Stimulated activated naive CD8-positive, alpha-beta T cell treated with anti-CD3 and anti-CD28 coated beads, Interleukin-15, amount 100 ng/mL, for 72 hours (primary cell): ENCODE results near the gene KNDC1.
A peak's percentile ranks its signal among the peaks of the same experiment; 100 is the strongest.
"Not testable (repeated sequence)": the region's sequence is repeated elsewhere in the genome, so short reads cannot be mapped to it uniquely, and the experiment has no call there.

Source experiments
- ATAC-seq: fragments of 150-1000 bp; cut with Tn5 transposase; 2 replicates; pipeline ENCODE4 v1.10.0; 2021; ENCODE audit warnings: mild to moderate bottlenecking, moderate library complexity
- DNase-seq, 2 donors: peaks; one replicate each; pipeline ENCODE4 v3.0.0; 2021 to 2022
- H3K27ac Mint-ChIP-seq, 2 donors: one replicate each; pipeline ENCODE4 v1.8.0; 2022; ENCODE audit warnings: mild to moderate bottlenecking in 2 of 2, mixed read lengths in 2 of 2, moderate library complexity in 2 of 2
- H3K27me3 Mint-ChIP-seq: one replicate; pipeline ENCODE4 v1.8.0; 2022; ENCODE audit warnings: mixed read lengths
- H3K4me1 Mint-ChIP-seq: one replicate; pipeline ENCODE4 v1.8.0; 2022; ENCODE audit warnings: mild to moderate bottlenecking, mixed read lengths
- H3K4me3 Mint-ChIP-seq, 2 donors: one replicate each; pipeline ENCODE4 v1.8.0; 2022; ENCODE audit warnings: mild to moderate bottlenecking in 2 of 2, mixed read lengths in 2 of 2, moderate library complexity in 1 of 2
- H3K9me3 Mint-ChIP-seq, 2 donors: one replicate each; pipeline ENCODE4 v1.8.0; 2022; ENCODE audit warnings: mixed read lengths in 2 of 2

KNDC1 gene

DNA sequence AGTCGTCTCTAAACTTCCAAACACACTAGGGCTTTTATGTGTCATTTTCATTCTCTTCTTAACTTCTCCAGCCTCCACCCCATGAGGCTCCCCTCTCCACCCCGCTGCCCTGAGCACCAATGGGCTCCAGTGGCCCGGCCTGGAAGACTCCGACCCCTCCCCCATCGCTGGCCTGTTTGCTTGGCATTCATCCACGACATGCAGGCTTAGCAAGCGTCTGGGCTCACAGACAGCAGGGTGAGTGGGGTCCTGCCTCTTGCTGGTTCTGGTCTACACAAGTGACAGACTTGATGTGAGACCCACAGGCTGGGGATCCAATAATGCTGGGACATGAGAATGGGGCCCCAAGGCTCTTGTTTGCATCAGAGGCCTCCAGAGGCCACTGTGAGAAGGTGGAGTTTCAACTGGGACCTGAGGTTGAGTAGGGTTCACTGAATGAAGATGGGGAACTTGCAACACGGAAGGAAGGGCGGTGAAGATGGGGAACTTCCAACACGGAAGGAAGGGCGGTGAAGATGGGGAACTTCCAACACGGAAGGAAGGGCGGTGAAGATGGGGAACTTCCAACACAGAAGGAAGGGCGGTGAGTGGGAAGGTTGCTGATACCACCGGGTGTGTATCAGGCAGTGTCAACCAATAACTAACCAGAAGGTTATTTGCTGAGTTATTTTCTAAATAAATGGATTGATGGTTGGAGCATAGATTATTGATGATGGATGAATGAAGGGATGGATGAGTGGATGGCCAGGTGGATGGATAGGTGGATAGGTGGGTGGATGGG, 14.0 kb downstream of the KNDC1 start:
- ATAC-seq = no peak
- no peaks in the 10 kb centered on the region for H3K4me1 Mint-ChIP-seq
- H3K27ac Mint-ChIP-seq = no peak overlapping the region
- H3K9me3 Mint-ChIP-seq = peaks cover 25 to 37% of the 10 kb centered on the region in 2 donors
- DNase-seq = no peak
- peaks cover 32% of the 10 kb centered on the region for H3K27me3 Mint-ChIP-seq
- H3K4me3 Mint-ChIP-seq = no peak overlapping the region

DNA sequence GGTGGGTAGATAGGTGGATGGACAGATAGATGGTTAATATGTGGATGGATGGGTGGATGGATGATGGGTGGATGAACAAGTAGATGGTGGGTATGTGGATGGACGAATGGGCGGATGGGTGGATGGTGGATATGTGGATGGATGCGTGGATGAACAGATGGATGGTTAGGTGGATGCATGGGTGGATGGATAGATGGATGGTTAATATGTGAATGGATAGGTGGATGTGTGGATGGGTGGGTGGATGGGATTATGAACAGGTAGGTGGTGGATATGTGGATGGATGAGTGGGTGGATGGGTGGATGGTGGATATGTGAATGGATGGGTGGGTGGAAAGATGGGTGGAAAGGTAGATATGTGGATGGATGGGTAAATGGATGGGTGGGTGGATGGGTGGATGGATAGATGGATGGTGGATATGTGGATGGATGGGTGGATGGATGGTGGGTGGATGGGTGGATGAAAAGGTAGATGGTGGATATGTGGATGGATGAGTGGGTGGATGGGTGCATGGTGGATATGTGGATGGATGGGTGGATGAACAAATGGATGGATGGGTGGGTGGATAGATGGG, 14.8 kb downstream of the KNDC1 start:
- DNase-seq (no peak), ATAC-seq (no peak)
- H3K27me3 Mint-ChIP-seq = peaks cover 29% of the 10 kb centered on the region
- no peak overlapping the region for H3K27ac Mint-ChIP-seq
- peaks cover 25 to 37% of the 10 kb centered on the region in 2 donors for H3K9me3 Mint-ChIP-seq
- H3K4me1 Mint-ChIP-seq = no peaks in the 10 kb centered on the region
- no peak overlapping the region for H3K4me3 Mint-ChIP-seq

DNA sequence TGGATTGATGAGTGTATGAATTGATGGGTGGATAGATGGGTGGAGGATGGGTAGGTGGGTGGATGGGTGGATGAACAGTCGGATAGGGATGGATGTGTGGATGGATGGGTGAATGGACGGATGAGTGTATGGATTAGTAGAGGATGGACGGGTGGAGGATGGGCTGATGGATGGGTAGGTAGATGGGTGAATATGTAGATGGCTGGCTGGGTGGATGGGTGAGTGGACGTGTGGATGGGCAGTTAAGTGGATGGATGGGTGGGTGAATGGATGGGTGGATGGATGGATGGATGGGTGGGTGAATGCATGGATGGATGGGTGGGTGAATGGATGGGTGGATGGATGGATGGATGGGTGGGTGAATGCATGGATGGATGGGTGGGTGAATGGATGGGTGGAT, 15.6 kb downstream of the KNDC1 start:
- peaks cover 34% of the 10 kb centered on the region for H3K27me3 Mint-ChIP-seq
- not testable (repeated sequence) for H3K4me1 Mint-ChIP-seq, ATAC-seq, H3K27ac Mint-ChIP-seq, H3K4me3 Mint-ChIP-seq, DNase-seq
- H3K9me3 Mint-ChIP-seq = peaks cover 25 to 37% of the 10 kb centered on the region in 2 donors

DNA sequence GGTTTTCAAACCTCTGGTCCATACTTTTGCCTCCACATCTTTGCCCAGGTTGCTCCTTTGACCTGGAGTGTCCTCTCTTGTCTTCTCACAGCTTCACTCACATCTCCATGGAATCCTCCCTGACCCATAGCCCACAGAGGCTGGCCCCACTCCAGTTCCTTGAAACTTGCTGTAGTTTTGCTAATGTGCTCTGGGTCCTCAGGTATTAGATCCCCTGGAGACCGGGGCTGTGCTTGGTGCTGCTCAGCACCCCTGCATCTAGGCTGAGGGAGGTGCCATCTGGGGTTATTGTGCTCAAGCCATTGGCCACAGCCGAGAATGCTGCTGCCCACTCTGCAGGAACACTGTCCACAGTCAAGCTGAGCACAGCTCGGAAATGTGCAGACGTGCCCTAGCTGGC, 16.5 kb downstream of the KNDC1 start:
- Mint-ChIP-seq H3K4me3 (no peak overlapping the region), H3K9me3 (peaks cover 25 to 37% of the 10 kb centered on the region in 2 donors), H3K4me1 (no peaks in the 10 kb centered on the region), H3K27me3 (peaks cover 36% of the 10 kb centered on the region), H3K27ac (no peak overlapping the region)
- DNase-seq (no peak), ATAC-seq (no peak)

DNA sequence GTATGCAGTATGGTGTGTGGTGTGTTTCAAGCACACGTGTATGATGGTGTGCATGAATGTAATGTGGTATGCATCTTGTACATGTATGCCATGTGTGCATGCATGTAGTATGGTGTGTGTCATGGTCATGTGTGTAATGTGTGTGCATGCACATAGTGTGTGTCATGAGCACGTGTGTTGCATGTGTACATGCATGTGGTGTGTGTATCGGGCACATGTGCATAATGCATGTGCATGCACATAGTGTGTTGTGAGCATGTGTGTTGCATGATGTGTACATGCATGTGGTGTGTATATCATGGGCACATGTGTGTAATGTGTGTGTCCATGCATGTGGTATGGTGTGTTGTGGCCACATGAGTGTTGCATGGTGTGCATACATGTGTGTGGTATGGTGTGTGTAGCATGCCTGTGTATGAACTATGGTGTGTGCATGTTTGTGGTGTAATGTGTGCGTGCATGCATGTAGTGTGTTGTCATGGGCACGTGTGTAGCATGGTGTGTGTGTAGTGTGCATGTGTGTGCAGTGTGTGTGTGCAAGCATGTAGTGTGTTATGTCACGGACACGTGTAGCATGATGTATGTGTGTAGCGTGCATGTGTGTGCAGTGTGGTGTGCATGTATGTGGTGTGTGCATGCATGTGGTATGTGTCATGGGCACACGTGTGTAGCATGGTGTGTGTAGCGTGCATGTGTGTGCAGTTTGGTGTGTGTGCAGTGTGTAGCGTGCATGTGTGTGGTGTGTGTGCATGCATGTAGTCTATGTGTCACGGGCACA, 17.6 kb downstream of the KNDC1 start:
- DNase-seq (no peak), ATAC-seq (no peak)
- no peak overlapping the region for H3K4me3 Mint-ChIP-seq
- no peak overlapping the region for H3K27ac Mint-ChIP-seq
- H3K9me3 Mint-ChIP-seq = peaks cover 25 to 37% of the 10 kb centered on the region in 2 donors
- peaks cover 27% of the 10 kb centered on the region for H3K27me3 Mint-ChIP-seq
- no peaks in the 10 kb centered on the region for H3K4me1 Mint-ChIP-seq

DNA sequence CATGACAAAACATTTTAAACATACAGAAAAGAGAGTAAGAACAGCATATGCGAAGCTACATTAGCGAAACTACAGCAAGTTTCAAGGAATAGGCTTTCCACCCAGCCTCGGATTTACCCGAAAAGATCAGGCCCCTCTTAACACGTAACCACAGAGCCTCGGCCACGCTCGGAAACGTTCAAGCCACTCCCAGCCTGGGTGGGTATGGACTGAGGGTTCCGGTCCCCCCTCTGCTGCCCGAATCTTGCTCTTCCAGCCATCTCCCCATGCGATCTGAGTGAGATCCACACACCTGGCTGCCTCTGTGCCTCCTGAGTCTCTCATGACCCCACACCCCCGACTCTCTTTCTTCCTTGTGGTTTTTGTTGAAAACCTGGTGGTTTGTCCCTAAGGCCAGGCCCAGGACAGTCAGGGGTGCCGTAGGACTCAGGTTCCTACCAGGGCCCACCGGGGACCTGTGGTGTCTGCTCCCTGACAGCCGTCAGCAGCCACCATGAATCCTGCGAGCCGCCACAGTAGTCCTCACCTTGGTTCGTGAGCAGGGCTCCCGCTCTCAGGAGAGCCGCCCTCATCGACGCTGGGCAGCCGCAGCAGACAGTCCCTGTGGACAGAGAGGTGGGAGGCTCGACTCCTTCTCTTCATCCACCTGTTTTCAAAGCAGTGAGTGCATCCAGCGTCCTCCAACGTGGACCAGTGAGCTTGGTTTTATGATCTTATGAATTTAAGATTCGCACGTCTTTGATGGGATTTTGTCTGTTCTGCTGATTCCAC, 18.5 kb downstream of the KNDC1 start:
- H3K9me3 Mint-ChIP-seq = peaks cover 25 to 37% of the 10 kb centered on the region in 2 donors
- peaks cover 24% of the 10 kb centered on the region for H3K27me3 Mint-ChIP-seq
- no peak overlapping the region for H3K4me3 Mint-ChIP-seq
- DNase-seq (no peak), ATAC-seq (no peak)
- H3K27ac Mint-ChIP-seq = no peak overlapping the region
- no peaks in the 10 kb centered on the region for H3K4me1 Mint-ChIP-seq

DNA sequence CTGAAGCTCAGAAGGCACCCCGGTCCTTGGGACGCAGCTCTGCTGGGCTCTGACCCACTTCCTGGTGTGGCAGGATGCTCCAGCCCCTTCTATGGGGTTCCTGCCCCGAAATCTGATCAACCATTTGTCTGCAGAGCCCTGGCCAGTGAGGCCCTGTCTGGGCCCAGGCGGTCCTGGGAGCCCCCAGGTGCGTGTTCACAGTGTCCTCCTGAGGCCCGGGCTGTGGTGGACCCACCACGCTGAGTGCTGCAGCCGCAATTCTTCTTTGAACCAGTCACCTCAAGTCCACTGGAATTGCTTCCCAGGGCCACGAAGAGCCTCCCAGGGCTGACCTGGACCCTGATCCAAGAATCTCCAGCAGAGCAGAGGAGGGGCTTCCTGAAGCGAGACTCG, 19.1 kb downstream of the KNDC1 start:
- Mint-ChIP-seq H3K27ac (no peak overlapping the region), H3K4me1 (no peaks in the 10 kb centered on the region), H3K4me3 (no peak overlapping the region), H3K27me3 (peaks cover 18% of the 10 kb centered on the region), H3K9me3 (peaks cover 25 to 35% of the 10 kb centered on the region in 2 donors)
- ATAC-seq = no peak
- DNase-seq = no peak

DNA sequence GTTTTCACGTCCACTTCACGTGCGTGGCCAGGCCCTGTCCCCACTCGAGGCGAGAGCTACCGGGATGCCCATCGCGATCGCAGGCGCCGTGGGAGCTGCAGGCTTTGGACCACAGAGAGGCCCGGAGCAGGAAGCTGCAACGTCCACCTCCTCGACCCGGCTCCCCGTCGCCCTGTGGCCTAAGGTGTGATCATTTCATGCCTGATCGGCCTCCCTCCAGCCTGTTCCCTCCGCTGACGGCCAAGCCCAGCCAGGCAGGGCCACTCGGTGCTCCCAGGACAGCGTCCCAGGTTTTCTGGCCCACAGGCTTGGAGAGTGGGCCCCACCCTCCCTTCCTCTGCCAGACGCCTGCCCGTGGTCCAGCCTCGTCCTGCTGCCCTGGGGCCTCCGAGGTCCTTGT, 19.6 kb downstream of the KNDC1 start:
- no peak overlapping the region for H3K27ac Mint-ChIP-seq
- H3K4me3 Mint-ChIP-seq = no peak overlapping the region
- no peaks in the 10 kb centered on the region for H3K4me1 Mint-ChIP-seq
- peaks cover 24 to 35% of the 10 kb centered on the region in 2 donors for H3K9me3 Mint-ChIP-seq
- no peak for ATAC-seq
- no peak for DNase-seq
- H3K27me3 Mint-ChIP-seq = peaks cover 13% of the 10 kb centered on the region

DNA sequence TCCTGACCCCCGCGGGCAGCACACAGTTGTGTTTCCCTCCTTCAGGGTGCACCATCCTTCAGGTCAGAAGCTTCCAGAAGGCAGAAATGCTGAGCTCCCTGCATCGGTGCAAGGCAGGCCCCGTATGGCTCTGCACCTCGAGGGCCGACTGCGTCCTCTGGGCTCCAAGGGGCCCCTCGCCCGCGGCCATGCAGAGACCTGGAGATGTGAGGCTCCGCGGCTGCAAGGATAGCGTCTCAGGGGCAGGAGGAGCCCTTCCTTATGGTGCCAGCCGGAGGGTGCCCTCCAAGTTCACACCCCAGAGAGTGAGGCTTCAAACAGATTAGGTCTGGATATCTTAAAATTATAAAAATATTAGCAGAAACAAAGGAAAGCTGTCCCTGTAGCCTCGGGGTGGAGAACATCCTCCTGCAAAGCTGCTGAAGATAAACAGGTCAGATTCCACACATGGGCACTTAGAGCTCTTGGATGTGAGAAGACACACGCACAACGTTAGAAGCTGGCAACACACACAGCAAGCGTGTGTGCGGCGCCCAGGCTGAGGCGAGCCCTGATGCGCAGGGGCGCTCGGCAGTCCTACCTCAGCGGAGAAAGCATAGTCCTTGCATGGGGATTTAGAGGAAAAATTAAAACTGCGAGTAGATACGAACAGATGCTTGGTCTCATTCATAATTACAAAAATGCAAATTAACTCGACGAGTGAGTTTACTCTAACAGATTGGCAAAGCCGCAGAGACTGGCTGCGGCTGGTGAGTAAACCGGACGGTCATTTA, 20.4 kb downstream of the KNDC1 start:
- H3K4me1 Mint-ChIP-seq = no peaks in the 10 kb centered on the region
- peaks cover 11% of the 10 kb centered on the region for H3K27me3 Mint-ChIP-seq
- no peak overlapping the region for H3K4me3 Mint-ChIP-seq
- ATAC-seq (no peak), DNase-seq (no peak)
- no peak overlapping the region for H3K27ac Mint-ChIP-seq
- H3K9me3 Mint-ChIP-seq = peaks cover 20 to 31% of the 10 kb centered on the region in 2 donors

DNA sequence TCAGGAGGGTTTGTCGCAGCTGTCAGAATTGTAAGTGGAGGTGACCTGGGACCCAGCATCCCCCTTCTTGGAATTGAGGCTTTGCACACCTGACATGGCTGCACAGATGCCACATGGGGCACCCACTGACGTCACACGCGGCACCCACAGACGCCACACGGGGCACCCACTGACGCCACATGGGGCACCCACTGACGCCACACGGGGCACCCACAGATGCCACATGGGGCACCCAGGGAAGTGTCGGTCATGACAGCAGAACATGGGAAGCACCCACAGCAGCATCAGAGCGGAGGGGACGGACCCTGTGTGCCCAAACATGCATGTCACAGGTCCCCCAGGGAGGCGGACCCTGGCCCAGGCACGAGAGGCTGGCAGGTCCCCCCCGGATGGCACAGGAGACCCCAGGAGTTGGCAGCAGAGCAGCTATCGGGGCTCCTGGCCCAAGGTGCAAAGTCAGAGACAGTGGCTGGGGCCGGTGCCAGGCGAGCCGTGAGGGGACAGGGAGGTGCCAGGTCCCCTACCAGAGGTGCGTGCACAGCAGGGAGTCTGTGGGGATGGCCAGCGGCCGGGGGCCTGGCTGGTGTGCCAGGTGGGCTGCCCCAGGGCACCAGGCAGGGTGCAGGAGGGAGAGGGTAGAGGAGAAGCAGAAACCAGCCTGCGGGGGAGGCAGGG, 21.1 kb downstream of the KNDC1 start:
- peaks cover 11% of the 10 kb centered on the region for H3K27me3 Mint-ChIP-seq
- H3K27ac Mint-ChIP-seq = no peak overlapping the region
- no peak for ATAC-seq
- no peak overlapping the region for H3K4me3 Mint-ChIP-seq
- no peak for DNase-seq
- peaks cover 16 to 25% of the 10 kb centered on the region in 2 donors for H3K9me3 Mint-ChIP-seq
- H3K4me1 Mint-ChIP-seq = no peaks in the 10 kb centered on the region

DNA sequence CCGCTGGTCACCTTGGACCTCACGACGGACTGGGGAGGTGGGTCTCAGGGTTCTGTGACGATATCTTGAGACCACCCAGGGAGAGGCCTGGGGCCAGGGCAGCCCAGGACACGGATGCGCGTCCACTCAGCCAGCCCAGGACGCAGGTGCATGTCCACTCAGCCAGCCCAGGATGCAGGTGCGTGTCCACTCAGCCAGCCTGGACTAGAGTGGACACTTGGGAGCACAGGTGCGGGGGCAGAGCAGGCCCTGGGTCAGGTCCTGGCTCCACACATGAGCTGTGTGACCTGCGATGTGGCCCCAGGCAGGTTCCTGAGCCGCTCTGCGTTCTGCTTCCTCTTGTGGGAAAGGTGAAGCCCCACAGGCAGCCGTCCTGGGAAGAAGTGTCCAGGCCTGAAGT, 22.2 kb downstream of the KNDC1 start:
- H3K4me1 Mint-ChIP-seq = no peaks in the 10 kb centered on the region
- no peak for DNase-seq
- H3K4me3 Mint-ChIP-seq = no peak overlapping the region
- H3K27ac Mint-ChIP-seq = no peak overlapping the region
- no peak for ATAC-seq
- H3K27me3 Mint-ChIP-seq = peaks cover 11% of the 10 kb centered on the region
- peaks cover 12 to 21% of the 10 kb centered on the region in 2 donors for H3K9me3 Mint-ChIP-seq

DNA sequence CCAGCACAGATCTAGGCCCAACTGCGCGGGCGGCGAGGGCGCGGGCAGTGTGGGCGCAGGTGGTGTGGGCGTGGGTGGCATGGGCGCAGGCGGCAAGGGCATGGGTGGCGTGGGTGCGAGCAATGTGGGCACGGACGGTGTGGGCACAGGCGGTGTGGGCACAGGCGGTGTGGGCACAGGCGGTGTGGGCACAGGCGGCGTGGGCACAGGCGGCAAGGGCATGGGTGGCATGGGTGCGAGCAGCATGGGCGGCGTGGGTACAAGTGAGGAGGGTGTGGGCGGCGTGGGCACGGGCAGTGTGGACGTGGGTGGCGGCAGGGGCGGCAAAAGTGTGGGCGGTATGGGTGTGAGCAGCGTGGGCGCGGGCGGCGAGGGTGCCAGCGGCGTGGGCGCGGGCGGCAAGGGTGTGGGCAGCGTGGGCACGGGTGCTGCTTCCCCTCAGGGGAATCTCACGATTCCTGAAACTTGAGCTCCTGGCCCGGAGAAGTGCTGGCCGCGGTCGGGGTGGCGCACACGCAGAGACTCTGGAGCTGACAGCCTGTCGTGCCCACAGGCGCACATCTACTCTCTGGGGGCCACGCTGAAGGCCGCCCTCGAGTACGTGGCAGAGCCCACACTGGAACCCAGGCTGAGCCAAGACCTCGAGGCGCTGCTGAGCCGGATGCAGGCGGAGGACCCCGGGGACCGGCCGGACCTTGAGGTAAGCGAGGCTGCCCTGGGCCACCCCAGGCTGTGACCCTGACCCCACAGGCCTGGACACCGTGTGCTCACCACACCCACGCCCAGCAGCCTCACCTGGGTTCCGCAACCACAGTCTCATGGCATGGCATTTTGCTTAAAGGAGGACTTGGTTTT, 23.0 kb downstream of the KNDC1 start:
- H3K4me3 Mint-ChIP-seq = no peak overlapping the region
- peaks cover 11% of the 10 kb centered on the region for H3K27me3 Mint-ChIP-seq
- H3K27ac Mint-ChIP-seq = no peak overlapping the region
- no peak for DNase-seq
- no peaks in the 10 kb centered on the region for H3K4me1 Mint-ChIP-seq
- peak; percentile 54 for ATAC-seq
- peaks cover 4 to 12% of the 10 kb centered on the region in 2 donors for H3K9me3 Mint-ChIP-seq

DNA sequence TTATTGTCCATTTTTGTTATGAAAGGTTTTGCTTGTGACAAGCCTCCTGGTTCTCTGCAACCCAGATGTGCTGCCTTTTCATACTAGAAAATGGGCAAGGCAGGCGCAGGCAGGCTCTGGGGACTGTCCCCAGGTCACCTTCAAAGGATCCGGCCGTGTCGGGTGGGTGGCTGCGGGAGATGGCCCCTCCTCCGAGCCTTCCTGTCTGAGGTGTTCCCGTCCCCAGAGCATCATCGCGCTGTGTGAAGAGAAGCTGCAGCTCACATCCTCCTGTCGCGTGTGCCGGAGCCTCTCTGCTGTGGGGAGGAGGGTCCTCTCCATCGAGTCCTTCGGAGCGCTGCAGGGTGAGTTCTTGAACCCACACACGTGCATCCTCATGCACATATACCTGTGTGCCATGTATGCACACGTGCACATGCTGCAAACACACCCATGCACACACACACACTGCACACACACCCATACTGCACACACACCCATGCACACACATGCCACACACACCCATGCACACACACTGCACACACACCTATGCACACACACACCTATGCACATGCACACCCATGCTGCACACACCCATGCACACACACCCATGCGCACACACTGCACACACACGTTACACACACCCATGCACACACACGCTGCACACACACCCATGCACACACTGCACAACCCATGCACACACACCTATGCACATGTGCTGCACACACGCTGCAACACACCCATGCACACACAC, 23.8 kb downstream of the KNDC1 start:
- H3K27me3 Mint-ChIP-seq = peaks cover 11% of the 10 kb centered on the region
- H3K4me1 Mint-ChIP-seq = no peaks in the 10 kb centered on the region
- DNase-seq (no peak), ATAC-seq (no peak)
- peaks cover 4 to 11% of the 10 kb centered on the region in 2 donors for H3K9me3 Mint-ChIP-seq
- H3K27ac Mint-ChIP-seq = no peak overlapping the region
- no peak overlapping the region for H3K4me3 Mint-ChIP-seq
